SK-N-SH treated with all-trans-retinoic acid at 6 μM for 48 hours (cell line): ENCODE measurements around the gene ACTN3.

ENCODE experiments used
- ATAC-seq: fragments of 200-7000 bp; cut with Tn5 transposase; 3 replicates; pipeline ENCODE4 v1.9.1; 2020; ENCODE audit warnings: mild to moderate bottlenecking, moderate library complexity
- ARNTL ChIP-seq: fragments of 450-650 bp; formaldehyde crosslinking; IDR thresholded peaks from 2 replicates; pipeline ENCODE4 v1.5.0; 2020; ENCODE audit warnings: low read depth, mild to moderate bottlenecking, moderate library complexity, borderline replicate concordance
- BACH2 ChIP-seq: fragments of 250-450 bp; sonication (Bioruptor Pico); IDR thresholded peaks from 2 replicates; pipeline ENCODE4 v1.9.0; 2021; ENCODE audit warnings: mild to moderate bottlenecking, borderline replicate concordance
- CREB5 ChIP-seq: fragments of 250-450 bp; sonication (Bioruptor Pico); IDR thresholded peaks from 2 replicates; pipeline ENCODE4 v1.5.1; 2020; ENCODE audit warnings: low read depth, mild to moderate bottlenecking, moderate library complexity
- CSDC2 ChIP-seq: fragments of 250-450 bp; sonication (Bioruptor Pico); IDR thresholded peaks from 2 replicates; pipeline ENCODE4 v1.5.0; 2020; ENCODE audit warnings: mild to moderate bottlenecking, moderate library complexity
- CSRNP3 ChIP-seq: fragments of 250-450 bp; sonication (Bioruptor Pico); IDR thresholded peaks from 2 replicates; pipeline ENCODE4 v1.5.1; 2021; ENCODE audit warnings: mild to moderate bottlenecking, moderate library complexity
- ESRRG ChIP-seq: fragments of 250-450 bp; sonication (Bioruptor Pico); IDR thresholded peaks from 2 replicates; pipeline ENCODE4 v1.6.1; 2021; ENCODE audit warnings: mild to moderate bottlenecking
- ISL1 ChIP-seq: fragments of 250-450 bp; sonication (Bioruptor Pico); IDR thresholded peaks from 2 replicates; pipeline ENCODE4 v2.1.2; 2022; ENCODE audit warnings: mild to moderate bottlenecking, moderate library complexity
- OSR1 ChIP-seq: fragments of 250-450 bp; sonication (Bioruptor Pico); IDR thresholded peaks from 2 replicates; pipeline ENCODE4 v1.8.0; 2022; ENCODE audit warnings: moderate library complexity, mild to moderate bottlenecking, inconsistent platforms
- PPARA ChIP-seq: fragments of 250-450 bp; sonication (Bioruptor Pico); IDR thresholded peaks from 2 replicates; pipeline ENCODE4 v1.5.0; 2020; ENCODE audit warnings: mild to moderate bottlenecking, borderline replicate concordance
- RARB ChIP-seq: fragments of 250-450 bp; sonication (Bioruptor Pico); IDR thresholded peaks from 2 replicates; pipeline ENCODE4 v1.8.0; 2021; ENCODE audit warnings: mild to moderate bottlenecking, moderate library complexity
- SNAI2 ChIP-seq: fragments of 250-450 bp; sonication (Bioruptor Pico); IDR thresholded peaks from 2 replicates; pipeline ENCODE4 v1.5.0; 2020; ENCODE audit warnings: mild to moderate bottlenecking, moderate library complexity
- TCF4 ChIP-seq: fragments of 250-450 bp; sonication (Bioruptor Pico); IDR thresholded peaks from 2 replicates; pipeline ENCODE4 v1.8.0; 2021; ENCODE audit warnings: mild to moderate bottlenecking, moderate library complexity, borderline replicate concordance
- ZC3H10 ChIP-seq: fragments of 250-450 bp; sonication (Bioruptor Pico); IDR thresholded peaks from 2 replicates; pipeline ENCODE4 v1.5.1; 2021; ENCODE audit warnings: mild to moderate bottlenecking, moderate library complexity
- ZFP3 ChIP-seq: fragments of 250-450 bp; sonication (Bioruptor Pico); IDR thresholded peaks from 2 replicates; pipeline ENCODE4 v1.5.0; 2020; ENCODE audit warnings: mild to moderate bottlenecking, moderate library complexity
- ZNF565 ChIP-seq: fragments of 450-650 bp; formaldehyde crosslinking; conservative IDR thresholded peaks from 2 replicates; pipeline ENCODE4 v1.5.0; 2020; ENCODE audit warnings: low read depth, mild to moderate bottlenecking, moderate library complexity
- ZNF70 ChIP-seq: fragments of 450-650 bp; formaldehyde crosslinking; IDR thresholded peaks from 2 replicates; pipeline ENCODE4 v1.5.0; 2020; ENCODE audit warnings: mild to moderate bottlenecking, moderate library complexity
- ZNF8 ChIP-seq: fragments of 450-650 bp; formaldehyde crosslinking; IDR thresholded peaks from 2 replicates; pipeline ENCODE4 v1.5.0; 2020; ENCODE audit warnings: mild to moderate bottlenecking, moderate library complexity
- TF ChIP-seq, protein P1 (sequence below): fragments of 250-450 bp; sonication (Bioruptor Pico); IDR thresholded peaks from 2 replicates; pipeline ENCODE4 v1.5.0; 2020; ENCODE audit warnings: mild to moderate bottlenecking, moderate library complexity
- TF ChIP-seq, protein P2 (sequence below): fragments of 250-450 bp; sonication (Bioruptor Pico); IDR thresholded peaks from 2 replicates; pipeline ENCODE4 v1.8.0; 2020; ENCODE audit warnings: mild to moderate bottlenecking, moderate library complexity, borderline replicate concordance

The ACTN3 gene

GRCh38 chr11:66557733-66558326 lies 11.1 kb downstream of the ACTN3 start:
- ATAC-seq, result no peak
- TF ChIP-seq ZNF8, result no peak
- TF ChIP-seq, all 23 proteins: peak for 0

GRCh38 chr11:66559142-66559865 lies 12.6 kb downstream of the ACTN3 start:
- no peak for ATAC-seq
- TF ChIP-seq PPARA (CRISPR knock-in tag) (no peak), OSR1 (CRISPR knock-in tag) (no peak), SNAI2 (CRISPR knock-in tag) (no peak), CREB5 (CRISPR knock-in tag) (no peak), ZNF8 (no peak), CSDC2 (no peak), ISL1 (CRISPR knock-in tag) (no peak), TCF4 (CRISPR knock-in tag) (no peak), BACH2 (no peak), ARNTL (CRISPR knock-in tag) (no peak), CSRNP3 (CRISPR knock-in tag) (no peak), ZNF565 (CRISPR knock-in tag) (no peak), ZNF70 (CRISPR knock-in tag) (no peak), ZFP3 (CRISPR knock-in tag) (no peak)
- TF ChIP-seq, protein P1, sequence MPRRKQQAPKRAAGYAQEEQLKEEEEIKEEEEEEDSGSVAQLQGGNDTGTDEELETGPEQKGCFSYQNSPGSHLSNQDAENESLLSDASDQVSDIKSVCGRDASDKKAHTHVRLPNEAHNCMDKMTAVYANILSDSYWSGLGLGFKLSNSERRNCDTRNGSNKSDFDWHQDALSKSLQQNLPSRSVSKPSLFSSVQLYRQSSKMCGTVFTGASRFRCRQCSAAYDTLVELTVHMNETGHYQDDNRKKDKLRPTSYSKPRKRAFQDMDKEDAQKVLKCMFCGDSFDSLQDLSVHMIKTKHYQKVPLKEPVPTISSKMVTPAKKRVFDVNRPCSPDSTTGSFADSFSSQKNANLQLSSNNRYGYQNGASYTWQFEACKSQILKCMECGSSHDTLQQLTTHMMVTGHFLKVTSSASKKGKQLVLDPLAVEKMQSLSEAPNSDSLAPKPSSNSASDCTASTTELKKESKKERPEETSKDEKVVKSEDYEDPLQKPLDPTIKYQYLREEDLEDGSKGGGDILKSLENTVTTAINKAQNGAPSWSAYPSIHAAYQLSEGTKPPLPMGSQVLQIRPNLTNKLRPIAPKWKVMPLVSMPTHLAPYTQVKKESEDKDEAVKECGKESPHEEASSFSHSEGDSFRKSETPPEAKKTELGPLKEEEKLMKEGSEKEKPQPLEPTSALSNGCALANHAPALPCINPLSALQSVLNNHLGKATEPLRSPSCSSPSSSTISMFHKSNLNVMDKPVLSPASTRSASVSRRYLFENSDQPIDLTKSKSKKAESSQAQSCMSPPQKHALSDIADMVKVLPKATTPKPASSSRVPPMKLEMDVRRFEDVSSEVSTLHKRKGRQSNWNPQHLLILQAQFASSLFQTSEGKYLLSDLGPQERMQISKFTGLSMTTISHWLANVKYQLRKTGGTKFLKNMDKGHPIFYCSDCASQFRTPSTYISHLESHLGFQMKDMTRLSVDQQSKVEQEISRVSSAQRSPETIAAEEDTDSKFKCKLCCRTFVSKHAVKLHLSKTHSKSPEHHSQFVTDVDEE (CRISPR knock-in tag), result no peak
- TF ChIP-seq, protein P2, sequence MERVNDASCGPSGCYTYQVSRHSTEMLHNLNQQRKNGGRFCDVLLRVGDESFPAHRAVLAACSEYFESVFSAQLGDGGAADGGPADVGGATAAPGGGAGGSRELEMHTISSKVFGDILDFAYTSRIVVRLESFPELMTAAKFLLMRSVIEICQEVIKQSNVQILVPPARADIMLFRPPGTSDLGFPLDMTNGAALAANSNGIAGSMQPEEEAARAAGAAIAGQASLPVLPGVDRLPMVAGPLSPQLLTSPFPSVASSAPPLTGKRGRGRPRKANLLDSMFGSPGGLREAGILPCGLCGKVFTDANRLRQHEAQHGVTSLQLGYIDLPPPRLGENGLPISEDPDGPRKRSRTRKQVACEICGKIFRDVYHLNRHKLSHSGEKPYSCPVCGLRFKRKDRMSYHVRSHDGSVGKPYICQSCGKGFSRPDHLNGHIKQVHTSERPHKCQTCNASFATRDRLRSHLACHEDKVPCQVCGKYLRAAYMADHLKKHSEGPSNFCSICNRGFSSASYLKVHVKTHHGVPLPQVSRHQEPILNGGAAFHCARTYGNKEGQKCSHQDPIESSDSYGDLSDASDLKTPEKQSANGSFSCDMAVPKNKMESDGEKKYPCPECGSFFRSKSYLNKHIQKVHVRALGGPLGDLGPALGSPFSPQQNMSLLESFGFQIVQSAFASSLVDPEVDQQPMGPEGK (CRISPR knock-in tag), result no peak

DNA sequence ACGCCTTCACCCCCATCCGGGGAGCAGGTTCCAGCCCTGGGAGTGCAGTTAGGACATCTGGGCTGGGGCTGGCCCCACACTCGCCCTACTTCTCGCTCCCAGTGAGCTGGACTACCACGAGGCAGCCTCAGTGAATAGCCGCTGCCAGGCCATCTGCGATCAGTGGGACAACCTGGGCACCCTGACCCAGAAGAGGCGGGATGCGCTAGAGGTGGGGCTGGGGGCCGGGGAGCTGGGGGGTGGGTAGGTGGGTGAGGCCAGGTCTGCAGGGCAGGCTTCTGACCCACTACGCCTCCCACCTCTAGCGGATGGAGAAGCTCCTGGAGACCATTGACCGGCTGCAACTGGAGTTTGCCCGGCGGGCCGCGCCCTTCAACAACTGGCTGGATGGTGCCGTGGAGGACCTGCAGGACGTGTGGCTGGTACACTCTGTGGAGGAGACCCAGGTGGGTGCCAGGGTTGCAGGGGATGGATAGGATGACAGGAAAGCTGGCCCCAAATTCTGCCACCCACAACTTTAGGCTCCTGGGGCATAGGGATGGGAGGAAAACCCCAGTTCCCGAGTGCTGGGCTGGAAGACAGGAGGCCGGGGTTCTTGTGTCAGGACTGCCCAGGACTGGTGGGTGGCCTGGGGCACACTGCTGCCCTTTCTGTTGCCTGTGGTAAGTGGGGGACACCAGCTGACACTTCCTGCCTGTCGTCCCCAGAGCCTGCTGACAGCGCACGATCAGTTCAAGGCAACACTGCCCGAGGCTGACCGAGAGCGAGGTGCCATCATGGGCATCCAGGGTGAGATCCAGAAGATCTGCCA lies 13.4 kb downstream of the ACTN3 start:
- ATAC-seq, result no peak
- TF ChIP-seq BACH2, result no peak

DNA sequence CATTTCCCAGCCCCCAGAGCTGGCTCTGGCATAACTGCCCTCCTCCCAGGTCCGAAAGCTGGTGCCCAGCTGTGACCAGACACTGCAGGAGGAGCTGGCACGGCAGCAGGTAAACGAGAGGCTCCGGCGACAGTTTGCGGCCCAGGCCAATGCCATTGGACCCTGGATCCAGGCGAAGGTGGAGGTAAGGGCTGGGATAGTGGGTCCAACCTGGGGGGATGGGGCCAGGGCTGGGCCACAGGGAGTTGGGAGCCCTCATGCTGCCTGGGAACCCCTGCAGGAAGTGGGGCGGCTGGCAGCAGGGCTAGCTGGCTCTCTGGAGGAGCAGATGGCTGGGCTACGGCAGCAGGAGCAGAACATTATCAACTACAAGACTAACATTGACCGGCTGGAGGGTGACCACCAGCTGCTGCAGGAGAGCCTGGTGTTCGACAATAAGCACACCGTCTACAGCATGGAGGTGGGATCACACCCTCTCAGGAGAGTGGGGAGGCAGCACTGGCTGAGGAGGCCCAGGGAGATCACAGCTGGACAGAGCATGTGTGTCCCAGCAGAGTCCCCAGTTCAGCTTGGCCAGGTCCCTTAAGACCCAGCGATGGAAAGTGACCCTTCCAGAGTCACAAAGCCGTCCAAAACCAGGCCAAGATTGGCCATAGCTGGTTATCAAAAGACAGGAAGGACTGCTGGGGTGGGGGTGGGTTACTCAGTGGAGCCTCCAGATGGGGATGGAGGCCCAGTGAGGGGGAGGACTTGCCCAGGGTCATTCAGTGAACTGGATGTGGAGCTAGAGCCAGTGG lies 14.7 kb downstream of the ACTN3 start:
- no peak for ATAC-seq
- no peak for TF ChIP-seq RARB (CRISPR knock-in tag)
- TF ChIP-seq ZNF565 (CRISPR knock-in tag), result no peak
- no peak for TF ChIP-seq CSRNP3 (CRISPR knock-in tag)
- TF ChIP-seq ZC3H10 (CRISPR knock-in tag), result no peak
- no peak for TF ChIP-seq TCF4 (CRISPR knock-in tag)
- TF ChIP-seq ZNF70 (CRISPR knock-in tag), result no peak
- no peak for TF ChIP-seq PPARA (CRISPR knock-in tag)
- TF ChIP-seq, protein P1 (CRISPR knock-in tag), result no peak
- no peak for TF ChIP-seq ESRRG (CRISPR knock-in tag)
